Astrocyte (in vitro differentiated cells and primary cell): ENCODE results near the gene TGM2. TPM values are rescaled to one million over a fixed set of nuclear protein-coding genes. Genes with fewer than 3 reads are reported as not detected.
A peak's percentile ranks its signal among the peaks of the same experiment; 100 is the strongest.

ENCODE experiments used
- DNase-seq: peaks from one replicate; pipeline ENCODE4 v3.0.0-alpha.2; 2010; ENCODE audit warnings: low read depth
- FAIRE-seq: peaks from 2 replicates; lab custom pipeline; 2011; peaks lifted over from hg19 to GRCh38; lab: Jason Lieb, UNC
- H2AFZ ChIP-seq: 2 replicates; pipeline ENCODE4 v1.6.0; 2012; ENCODE audit warnings: low read depth, low read length, inconsistent platforms
- H3K27ac ChIP-seq: 2 replicates; pipeline ENCODE4 v1.5.1; 2011; ENCODE audit warnings: low read depth, low read length, inconsistent platforms
- H3K27me3 ChIP-seq: 2 replicates; pipeline ENCODE4 v1.6.0; 2011; ENCODE audit warnings: low read length, inconsistent platforms; ENCODE audit not compliant: insufficient read depth
- H3K36me3 ChIP-seq: 2 replicates; pipeline ENCODE4 v1.5.1; 2011; ENCODE audit warnings: low read length, inconsistent platforms; ENCODE audit not compliant: insufficient read depth
- H3K4me1 ChIP-seq: 2 replicates; pipeline ENCODE4 v1.5.1; 2011; ENCODE audit warnings: low read length, inconsistent platforms; ENCODE audit not compliant: insufficient read depth
- H3K4me2 ChIP-seq: 2 replicates; pipeline ENCODE4 v1.6.0; 2012; ENCODE audit warnings: low read length, inconsistent platforms
- H3K4me3 ChIP-seq: 2 replicates; pipeline ENCODE4 v1.5.1; 2011; ENCODE audit warnings: low read depth, mild to moderate bottlenecking, low read length, inconsistent platforms; ENCODE audit not compliant: insufficient read depth
- H3K79me2 ChIP-seq: 2 replicates; pipeline ENCODE4 v1.6.0; 2012; ENCODE audit warnings: mild to moderate bottlenecking, low read length, inconsistent platforms; ENCODE audit not compliant: insufficient read depth
- H3K9ac ChIP-seq: 2 replicates; pipeline ENCODE4 v1.6.0; 2012; ENCODE audit warnings: mild to moderate bottlenecking, low read length, inconsistent platforms
- H3K9me3 ChIP-seq: 2 replicates; pipeline ENCODE4 v1.5.1; 2012; ENCODE audit warnings: low read depth, mild to moderate bottlenecking, low read length, inconsistent platforms; ENCODE audit not compliant: insufficient read depth
- H4K20me1 ChIP-seq: 2 replicates; pipeline ENCODE4 v1.6.0; 2012; ENCODE audit warnings: low read length, inconsistent platforms; ENCODE audit not compliant: insufficient read depth
- H3K27ac Mint-ChIP-seq: one replicate; pipeline ENCODE4 v1.8.0; 2021; ENCODE audit warnings: mild to moderate bottlenecking, mixed read lengths; ENCODE audit not compliant: unreplicated experiment
- H3K27me3 Mint-ChIP-seq: one replicate; pipeline ENCODE4 v1.8.0; 2021; ENCODE audit warnings: low read depth, mixed read lengths; ENCODE audit not compliant: unreplicated experiment
- H3K36me3 Mint-ChIP-seq: one replicate; pipeline ENCODE4 v1.8.0; 2021; ENCODE audit warnings: low read depth, mixed read lengths; ENCODE audit not compliant: unreplicated experiment
- H3K4me1 Mint-ChIP-seq: one replicate; pipeline ENCODE4 v1.8.0; 2021; ENCODE audit warnings: low read depth, mixed read lengths; ENCODE audit not compliant: unreplicated experiment
- H3K4me3 Mint-ChIP-seq: one replicate; pipeline ENCODE4 v1.8.0; 2021; ENCODE audit warnings: mild to moderate bottlenecking, moderate library complexity, mixed read lengths; ENCODE audit not compliant: unreplicated experiment
- H3K9me3 Mint-ChIP-seq: one replicate; pipeline ENCODE4 v1.8.0; 2021; ENCODE audit warnings: mild to moderate bottlenecking, mixed read lengths; ENCODE audit not compliant: unreplicated experiment
- EZH2 ChIP-seq: IDR thresholded peaks from 2 replicates; pipeline ENCODE4 v1.6.1; 2012; ENCODE audit warnings: mild to moderate bottlenecking, low read length, inconsistent platforms; ENCODE audit not compliant: insufficient read depth
- total RNA-seq: library from RNA; stranded (reverse); gene quantifications from 2 replicates; pipeline ENCODE4 v1.2.1, GENCODE V29; 2021
- TF ChIP-seq, protein P1 (sequence below): IDR thresholded peaks from 2 replicates; pipeline ENCODE4 v1.5.1; 2011; ENCODE audit warnings: low read depth, mild to moderate bottlenecking, inconsistent platforms, low read length, moderate library complexity; ENCODE audit not compliant: insufficient read depth

Gene TGM2
- total RNA-seq, 1 donor from 2014 or later, result 98.9 TPM

DNA sequence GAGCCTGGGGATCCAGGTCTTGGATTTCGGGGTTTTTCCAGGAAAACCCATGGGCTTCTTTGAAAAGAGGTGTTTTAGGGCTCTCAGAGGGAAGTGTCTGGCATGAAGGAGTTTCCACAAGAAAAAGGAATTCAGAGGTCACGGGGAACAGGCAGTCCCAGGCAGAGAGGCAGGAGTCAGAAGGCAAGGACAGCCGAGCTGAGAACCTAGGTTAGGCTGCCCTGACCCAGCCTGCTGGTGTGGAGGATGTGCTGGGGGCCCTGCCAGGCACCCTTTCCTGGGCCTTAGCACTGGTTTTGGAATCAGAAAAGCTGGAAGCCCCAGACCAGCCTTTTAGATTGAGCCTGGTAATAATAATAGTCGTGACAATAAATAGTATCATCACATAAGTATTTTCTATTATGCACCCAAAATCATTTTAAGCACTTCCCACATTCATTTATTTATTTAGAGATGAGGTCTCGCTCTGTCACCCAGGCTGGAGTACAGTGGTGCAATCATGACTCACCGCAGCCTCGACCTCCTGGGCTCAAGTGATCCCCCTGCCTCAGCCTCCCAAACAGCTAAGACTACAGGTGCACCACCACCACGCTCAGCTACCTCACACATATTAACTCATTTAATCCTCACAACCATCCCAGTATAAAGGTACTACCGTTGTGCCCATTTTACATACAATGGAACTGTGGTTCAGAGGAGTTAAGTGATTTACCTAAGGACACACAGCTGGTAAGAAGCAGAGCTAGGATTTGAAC, 19.9 kb downstream of the TGM2 start:
- H3K4me3 Mint-ChIP-seq, result no peak overlapping the region
- TF ChIP-seq EZH2, result no peak
- TF ChIP-seq, protein P1, sequence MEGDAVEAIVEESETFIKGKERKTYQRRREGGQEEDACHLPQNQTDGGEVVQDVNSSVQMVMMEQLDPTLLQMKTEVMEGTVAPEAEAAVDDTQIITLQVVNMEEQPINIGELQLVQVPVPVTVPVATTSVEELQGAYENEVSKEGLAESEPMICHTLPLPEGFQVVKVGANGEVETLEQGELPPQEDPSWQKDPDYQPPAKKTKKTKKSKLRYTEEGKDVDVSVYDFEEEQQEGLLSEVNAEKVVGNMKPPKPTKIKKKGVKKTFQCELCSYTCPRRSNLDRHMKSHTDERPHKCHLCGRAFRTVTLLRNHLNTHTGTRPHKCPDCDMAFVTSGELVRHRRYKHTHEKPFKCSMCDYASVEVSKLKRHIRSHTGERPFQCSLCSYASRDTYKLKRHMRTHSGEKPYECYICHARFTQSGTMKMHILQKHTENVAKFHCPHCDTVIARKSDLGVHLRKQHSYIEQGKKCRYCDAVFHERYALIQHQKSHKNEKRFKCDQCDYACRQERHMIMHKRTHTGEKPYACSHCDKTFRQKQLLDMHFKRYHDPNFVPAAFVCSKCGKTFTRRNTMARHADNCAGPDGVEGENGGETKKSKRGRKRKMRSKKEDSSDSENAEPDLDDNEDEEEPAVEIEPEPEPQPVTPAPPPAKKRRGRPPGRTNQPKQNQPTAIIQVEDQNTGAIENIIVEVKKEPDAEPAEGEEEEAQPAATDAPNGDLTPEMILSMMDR, result no peak

DNA sequence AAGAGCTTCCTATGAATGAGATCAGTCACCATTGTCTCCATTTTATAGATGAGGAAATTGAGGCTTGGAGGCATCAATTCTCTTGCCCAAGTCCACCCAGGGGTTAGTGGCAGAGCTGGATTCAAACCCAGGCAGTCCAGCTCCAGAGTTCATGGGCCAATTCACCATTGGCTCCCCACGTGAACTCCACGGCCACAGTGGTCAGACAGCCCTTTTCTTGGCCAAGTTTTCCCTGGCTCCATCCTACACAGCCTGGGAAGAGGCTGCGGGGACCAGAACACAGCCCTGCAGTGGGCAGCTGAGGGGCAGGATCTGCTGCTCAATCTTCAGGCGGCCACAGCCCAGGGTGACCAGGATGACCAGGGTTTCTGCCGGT, 20.5 kb downstream of the TGM2 start:
- Mint-ChIP-seq H3K9me3 (peaks cover 5% of the 10 kb centered on the region), H3K27me3 (no peaks in the 10 kb centered on the region), H3K36me3 (peaks cover 14% of the 10 kb centered on the region), H3K27ac (peak overlapping the region; percentile 92), H3K4me1 (peaks cover 31% of the 10 kb centered on the region), H3K4me3 (no peak overlapping the region)
- peak overlapping the region; percentile 88 for H3K27ac ChIP-seq
- peak overlapping the region; percentile 74 for H3K9ac ChIP-seq
- peaks cover 26% of the 10 kb centered on the region for H3K4me1 ChIP-seq
- H3K36me3 ChIP-seq, result peaks cover 32% of the 10 kb centered on the region
- H3K4me3 ChIP-seq, result no peak overlapping the region
- peak overlapping the region; percentile 32 for H3K4me2 ChIP-seq
- TF ChIP-seq, protein P1, result no peak
- TF ChIP-seq EZH2, result no peak
- DNase-seq, result no peak
- no peaks in the 10 kb centered on the region for H4K20me1 ChIP-seq
- no peaks in the 10 kb centered on the region for H3K27me3 ChIP-seq
- peak overlapping the region; percentile 46 for H2AFZ ChIP-seq
- no peaks in the 10 kb centered on the region for H3K9me3 ChIP-seq
- FAIRE-seq, result no peak
- H3K79me2 ChIP-seq, result no peaks in the 10 kb centered on the region

More for the DNA sequence above, 19.9 kb downstream of the TGM2 start:
- no peak for FAIRE-seq
- Mint-ChIP-seq H3K27me3 (no peaks in the 10 kb centered on the region), H3K27ac (peak overlapping the region; percentile 10), H3K36me3 (peaks cover 12% of the 10 kb centered on the region), H3K4me1 (peaks cover 30% of the 10 kb centered on the region), H3K9me3 (peaks cover 6% of the 10 kb centered on the region)
- DNase-seq, result peak; percentile 78
- no peak overlapping the region for H3K4me3 ChIP-seq
- peaks cover 33% of the 10 kb centered on the region for H3K36me3 ChIP-seq
- no peaks in the 10 kb centered on the region for H3K79me2 ChIP-seq
- peak overlapping the region; percentile 74 for H3K9ac ChIP-seq
- no peaks in the 10 kb centered on the region for H3K27me3 ChIP-seq
- H3K27ac ChIP-seq, result peak overlapping the region; percentile 88
- peak overlapping the region; percentile 32 for H3K4me2 ChIP-seq
- H2AFZ ChIP-seq, result no peak overlapping the region
- H3K4me1 ChIP-seq, result peaks cover 23% of the 10 kb centered on the region
- no peaks in the 10 kb centered on the region for H4K20me1 ChIP-seq
- no peaks in the 10 kb centered on the region for H3K9me3 ChIP-seq
